ENCODE results near the gene COA7. TPM values are rescaled to one million over a fixed set of nuclear protein-coding genes. Genes with fewer than 3 reads are reported as not detected.

COA7 gene
- total RNA-seq, 3 donors from 2014 or later (not counting 1 experiment from before 2014, with no cell fraction given) = 1.8 to 4.7 (median 3.9) TPM

- Histone ChIP-seq H3K4me3 (ENCODE audit: low read length) (no peak overlapping the region), H3K9me3 (ENCODE audit: control insufficient read depth, insufficient read depth, low read length) (no peaks in the 10 kb centered on the region), H3K4me1 (ENCODE audit: control insufficient read depth, insufficient read depth, low read length) (peaks cover under 1% of the 10 kb centered on the region), H3K36me3 (ENCODE audit: control insufficient read depth, insufficient read depth, low read length) (no peaks in the 10 kb centered on the region), H3K27ac (ENCODE audit: low read length) (no peak overlapping the region), H3K27me3 (ENCODE audit: control insufficient read depth, insufficient read depth, low read length) (no peaks in the 10 kb centered on the region)
- Mint-ChIP-seq H3K36me3 (no peaks in the 10 kb centered on the region), H3K4me3 (no peak overlapping the region), H3K27me3 (ENCODE audit: low read depth in 2 of 2) (no peaks in the 10 kb centered on the region), H3K4me1 (peaks cover 5 to 7% of the 10 kb centered on the region in 2 donors), H3K9me3 (no peaks in the 10 kb centered on the region), H3K27ac (no peak overlapping the region)
- DNase-seq (no peak), ATAC-seq (no peak)
- intact Hi-C loops (cut with micrococcal nuclease) = no loop called here
- no CpG with 5 or more reads among the region's 3 CpGs for WGBS (ENCODE audit: insufficient coverage)
- no peak for TF ChIP-seq CTCF (IDR thresholded peaks at IDR 0.05)
Measured at GRCh38 chr1:52733368-52733767, 35.2 kb upstream of the COA7 start.

GRCh38 chr1:52727956-52728656 lies 30.0 kb upstream of the COA7 start:
- peaks cover 0 to 8% of the 10 kb centered on the region in 2 donors for H3K27me3 Mint-ChIP-seq (ENCODE audit: low read depth in 2 of 2)
- no peak overlapping the region for H3K27ac Mint-ChIP-seq
- WGBS (ENCODE audit: insufficient coverage) = 100% methylated on average over 2 of the region's 6 CpGs
- DNase-seq = no peak
- no peaks in the 10 kb centered on the region for H3K36me3 ChIP-seq (ENCODE audit: control insufficient read depth, insufficient read depth, low read length)
- no peaks in the 10 kb centered on the region for H3K27me3 ChIP-seq (ENCODE audit: control insufficient read depth, insufficient read depth, low read length)
- peaks cover 12% of the 10 kb centered on the region for H3K4me1 ChIP-seq (ENCODE audit: control insufficient read depth, insufficient read depth, low read length)
- ATAC-seq = no peak
- H3K9me3 Mint-ChIP-seq = no peaks in the 10 kb centered on the region
- H3K27ac ChIP-seq (ENCODE audit: low read length) = no peak overlapping the region
- H3K4me3 ChIP-seq (ENCODE audit: low read length) = no peak overlapping the region
- H3K9me3 ChIP-seq (ENCODE audit: control insufficient read depth, insufficient read depth, low read length) = no peaks in the 10 kb centered on the region
- H3K36me3 Mint-ChIP-seq = no peaks in the 10 kb centered on the region
- no peak for TF ChIP-seq CTCF (IDR thresholded peaks at IDR 0.05)
- H3K4me1 Mint-ChIP-seq = peaks cover 23 to 29% of the 10 kb centered on the region in 2 donors
- H3K4me3 Mint-ChIP-seq = peak overlapping the region; percentile 15
- intact Hi-C loops (cut with micrococcal nuclease) = loop anchor here (5.0 kb wide), 1 partner anchor 176 kb away; the partner anchor contains the start of gene TUT4

- TF ChIP-seq CTCF (IDR thresholded peaks at IDR 0.05) = no peak
- Histone ChIP-seq H3K27ac (ENCODE audit: low read length) (no peak overlapping the region), H3K9me3 (ENCODE audit: control insufficient read depth, insufficient read depth, low read length) (no peaks in the 10 kb centered on the region), H3K4me1 (ENCODE audit: control insufficient read depth, insufficient read depth, low read length) (peaks cover 12% of the 10 kb centered on the region), H3K4me3 (ENCODE audit: low read length) (peak overlapping the region; percentile 74), H3K36me3 (ENCODE audit: control insufficient read depth, insufficient read depth, low read length) (no peaks in the 10 kb centered on the region), H3K27me3 (ENCODE audit: control insufficient read depth, insufficient read depth, low read length) (no peaks in the 10 kb centered on the region)
- intact Hi-C loops (cut with micrococcal nuclease) = loop anchor here (5.0 kb wide), 1 partner anchor 175 kb away; the partner anchor contains the start of gene TUT4
- ATAC-seq (no peak), DNase-seq (peak in 1 of 2 donors; percentile 32)
- Mint-ChIP-seq H3K9me3 (no peaks in the 10 kb centered on the region), H3K4me1 (peaks cover 23 to 29% of the 10 kb centered on the region in 2 donors), H3K27me3 (ENCODE audit: low read depth in 2 of 2) (peaks cover 0 to 10% of the 10 kb centered on the region in 2 donors), H3K4me3 (peak overlapping the region; percentile 89), H3K27ac (peak overlapping the region; percentile 14 to 93), H3K36me3 (no peaks in the 10 kb centered on the region)
- WGBS (ENCODE audit: insufficient coverage) = 7% methylated on average over 14 of the region's 14 CpGs
Measured at GRCh38 chr1:52727114-52727586, 29.0 kb upstream of the COA7 start.
